Measurements from ENCODE around the gene ISY1. TPM values are rescaled to one million over a fixed set of nuclear protein-coding genes. Genes with fewer than 3 reads are reported as not detected.
"Not testable (repeated sequence)": the region's sequence is repeated elsewhere in the genome, so short reads cannot be mapped to it uniquely, and the experiment has no call there.

ISY1 gene
- total RNA-seq, 1 donor, result 25.6 TPM

GRCh38 chr3:129095285-129095684 is 65.6 kb downstream of the ISY1 start:
- DNase-seq (ENCODE audit: low read depth in 2 of 3, low spot score in 2 of 3), result no peak

- not testable (repeated sequence) for DNase-seq (ENCODE audit: low read depth in 2 of 3, low spot score in 2 of 3)
Measured at GRCh38 chr3:129088312-129088711, 72.6 kb downstream of the ISY1 start.

- peak in 2 of 3 donors; percentile 44 to 60 for DNase-seq (ENCODE audit: low read depth in 2 of 3, low spot score in 2 of 3)
Measured at GRCh38 chr3:129087904-129088303, 73.0 kb downstream of the ISY1 start.

- DNase-seq (ENCODE audit: low read depth in 2 of 3, low spot score in 2 of 3), result no peak
Measured at GRCh38 chr3:129087138-129087702, 73.6 kb downstream of the ISY1 start.

GRCh38 chr3:129085818-129086217 is 75.0 kb downstream of the ISY1 start:
- no peak for DNase-seq (ENCODE audit: low read depth in 2 of 3, low spot score in 2 of 3)

- DNase-seq (ENCODE audit: low read depth in 2 of 3, low spot score in 2 of 3), result no peak
Measured at GRCh38 chr3:129085165-129085715, 75.6 kb downstream of the ISY1 start.

- no peak for DNase-seq (ENCODE audit: low read depth in 2 of 3, low spot score in 2 of 3)
Measured at GRCh38 chr3:129084501-129084900, 76.4 kb downstream of the ISY1 start.

- no peak for DNase-seq (ENCODE audit: low read depth in 2 of 3, low spot score in 2 of 3)
Measured at GRCh38 chr3:129082026-129082425, 78.8 kb downstream of the ISY1 start.

GRCh38 chr3:129081503-129081902 is 79.4 kb downstream of the ISY1 start:
- DNase-seq (ENCODE audit: low read depth in 2 of 3, low spot score in 2 of 3), result no peak

- no peak for DNase-seq (ENCODE audit: low read depth in 2 of 3, low spot score in 2 of 3)
Measured at GRCh38 chr3:129078510-129078909, 82.4 kb downstream of the ISY1 start.

Other genes starting within 250 kb of the ISY1 start
- 7.5 TPM for gene CFAP92, start 167.0 kb downstream of the ISY1 start, total RNA-seq
- gene EFCC1, start 159.8 kb downstream of the ISY1 start, total RNA-seq, result 9.2 TPM
- 4.0 TPM for gene GP9, start 100.3 kb downstream of the ISY1 start, total RNA-seq
- 18.9 TPM for gene RAB43, start 39.3 kb downstream of the ISY1 start, total RNA-seq
- gene CNBP, start 22.8 kb upstream of the ISY1 start, total RNA-seq, result 200 TPM
- gene COPG1, start 88.5 kb upstream of the ISY1 start, total RNA-seq, result 135 TPM
- 33.4 TPM for gene HMCES, start 117.8 kb upstream of the ISY1 start, total RNA-seq